Activated T-cell treated with anti-CD3 and anti-CD28 coated beads, Interleukin-2, amount 50 U/mL, for 4 hours (primary cell): Measurements from ENCODE around the gene CEP44. TPM values are rescaled to one million over a fixed set of nuclear protein-coding genes. Genes with fewer than 3 reads are reported as not detected.
"Not testable (repeated sequence)": the region's sequence is repeated elsewhere in the genome, so short reads cannot be mapped to it uniquely, and the experiment has no call there.

ENCODE experiments used
- ATAC-seq, 2 donors: fragments of 200-7000 bp; cut with Tn5 transposase; one replicate each; pipeline ENCODE4 v1.10.0; 2021
- DNase-seq: peaks from one replicate; pipeline ENCODE4 v3.0.0-alpha.2; 2020
- H3K27me3 Mint-ChIP-seq: one replicate; pipeline ENCODE4 v1.8.0; 2021; ENCODE audit warnings: low read depth, mixed read lengths
- H3K36me3 Mint-ChIP-seq: one replicate; pipeline ENCODE4 v1.8.0; 2022; ENCODE audit warnings: mixed read lengths; ENCODE audit not compliant: insufficient read depth
- H3K4me1 Mint-ChIP-seq: one replicate; pipeline ENCODE4 v1.8.0; 2021; ENCODE audit warnings: low read depth, mixed read lengths
- H3K4me3 Mint-ChIP-seq: one replicate; pipeline ENCODE4 v1.8.0; 2021; ENCODE audit warnings: mild to moderate bottlenecking, moderate library complexity, mixed read lengths
- H3K9me3 Mint-ChIP-seq: one replicate; pipeline ENCODE4 v1.8.0; 2021; ENCODE audit warnings: mixed read lengths
- total RNA-seq, 3 donors: library from RNA; stranded (reverse); gene quantifications; one replicate each; pipeline ENCODE4 v1.2.1, GENCODE V29; 2021

CEP44 gene
- total RNA-seq, 3 donors from 2014 or later, result 9.4 to 11.3 (median 10.1) TPM

GRCh38 chr4:174369985-174370384, 86.3 kb downstream of the CEP44 start:
- no peaks in the 10 kb centered on the region for H3K36me3 Mint-ChIP-seq
- H3K9me3 Mint-ChIP-seq, result no peaks in the 10 kb centered on the region
- ATAC-seq (no peak), DNase-seq (no peak)
- H3K27me3 Mint-ChIP-seq, result no peaks in the 10 kb centered on the region
- no peak overlapping the region for H3K4me3 Mint-ChIP-seq
- H3K4me1 Mint-ChIP-seq, result no peaks in the 10 kb centered on the region

DNA sequence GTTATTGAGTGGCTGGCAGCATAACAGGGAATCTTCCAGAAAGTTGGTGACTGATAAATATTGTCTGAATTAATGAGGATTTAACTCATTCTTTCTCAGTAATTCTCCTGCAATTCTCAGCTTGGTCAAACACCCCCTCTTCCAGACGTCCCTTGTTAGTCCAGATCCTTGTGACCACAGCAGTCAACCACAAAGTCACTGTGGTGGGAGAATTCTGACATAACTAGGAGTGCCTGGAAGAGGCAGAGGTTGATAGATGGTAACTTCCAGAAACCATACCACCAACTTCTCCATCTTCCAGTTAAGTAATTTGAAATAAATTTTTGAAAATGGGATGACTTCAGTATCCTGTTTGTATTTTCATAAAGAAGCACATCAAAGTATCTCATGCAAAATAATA, 90.1 kb downstream of the CEP44 start:
- no peaks in the 10 kb centered on the region for H3K36me3 Mint-ChIP-seq
- H3K4me3 Mint-ChIP-seq, result no peak overlapping the region
- no peaks in the 10 kb centered on the region for H3K27me3 Mint-ChIP-seq
- H3K4me1 Mint-ChIP-seq, result no peaks in the 10 kb centered on the region
- no peak for ATAC-seq
- H3K9me3 Mint-ChIP-seq, result no peaks in the 10 kb centered on the region
- DNase-seq, result no peak

DNA sequence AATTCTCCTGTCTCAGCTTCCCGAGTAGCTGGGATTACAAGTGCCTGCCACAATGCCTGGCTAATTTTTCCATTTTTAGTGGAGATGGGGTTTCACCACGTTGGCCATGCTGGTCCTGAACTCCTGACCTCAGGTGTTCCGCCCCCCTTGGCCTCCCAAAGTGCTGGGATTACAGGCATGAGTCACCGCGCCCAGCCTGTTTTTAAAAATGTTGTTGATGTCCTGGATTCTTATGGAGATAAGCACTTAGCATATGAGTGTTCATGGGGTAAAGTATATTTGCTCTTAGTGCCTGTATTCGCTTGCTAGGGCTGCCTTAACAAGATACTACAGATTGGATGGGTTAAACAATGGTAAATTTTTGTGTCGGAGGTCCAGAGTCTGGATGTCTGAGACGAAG, 91.7 kb downstream of the CEP44 start:
- DNase-seq (no peak), ATAC-seq (no peak)
- Mint-ChIP-seq H3K4me3 (no peak overlapping the region), H3K27me3 (no peaks in the 10 kb centered on the region), H3K9me3 (no peaks in the 10 kb centered on the region), H3K36me3 (no peaks in the 10 kb centered on the region), H3K4me1 (no peaks in the 10 kb centered on the region)

DNA sequence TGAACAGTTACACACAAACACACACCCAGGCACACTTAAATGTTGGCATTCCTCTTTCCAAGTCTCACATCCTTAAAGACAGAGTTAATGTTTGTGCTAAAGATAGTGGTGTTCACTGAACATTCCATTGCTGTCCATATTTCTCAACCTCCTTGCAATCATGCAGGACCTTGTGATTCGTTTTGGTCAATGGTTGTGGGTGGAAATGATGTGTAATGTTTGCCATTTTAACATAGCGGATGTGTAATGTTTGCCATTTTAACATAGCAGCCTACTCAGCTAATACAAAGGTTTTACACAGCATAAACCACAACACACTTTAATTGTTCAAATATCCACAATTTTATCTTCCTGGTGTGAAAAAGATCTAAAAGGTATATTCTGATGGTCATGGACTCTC, 93.9 kb downstream of the CEP44 start:
- no peaks in the 10 kb centered on the region for H3K4me1 Mint-ChIP-seq
- peaks cover 5% of the 10 kb centered on the region for H3K27me3 Mint-ChIP-seq
- no peaks in the 10 kb centered on the region for H3K9me3 Mint-ChIP-seq
- no peak overlapping the region for H3K4me3 Mint-ChIP-seq
- ATAC-seq, result no peak
- no peak for DNase-seq
- no peaks in the 10 kb centered on the region for H3K36me3 Mint-ChIP-seq

DNA sequence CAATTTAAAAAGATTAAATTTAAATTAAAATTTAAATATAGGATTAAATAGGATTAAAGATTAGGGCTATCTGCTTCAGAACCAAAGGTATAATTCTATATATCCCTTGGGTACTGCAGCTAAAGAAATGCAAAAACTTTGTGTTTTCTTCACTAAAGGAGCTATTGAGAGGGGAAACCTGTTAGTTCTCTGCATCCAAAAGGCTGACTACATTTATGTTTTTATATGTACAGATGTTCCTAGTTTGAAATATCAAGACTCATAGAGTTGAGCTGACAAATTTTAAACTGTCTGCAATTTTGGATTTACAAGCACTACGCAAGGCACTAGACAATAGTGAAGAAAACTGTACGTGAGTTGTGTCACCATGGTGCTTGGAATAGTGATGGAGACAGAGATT, 95.2 kb downstream of the CEP44 start:
- Mint-ChIP-seq H3K36me3 (no peaks in the 10 kb centered on the region), H3K4me3 (no peak overlapping the region), H3K9me3 (no peaks in the 10 kb centered on the region), H3K27me3 (peaks cover 5% of the 10 kb centered on the region), H3K4me1 (no peaks in the 10 kb centered on the region)
- no peak for DNase-seq
- ATAC-seq, result no peak

GRCh38 chr4:174380206-174380605, 96.5 kb downstream of the CEP44 start:
- not testable (repeated sequence) for H3K4me1 Mint-ChIP-seq, H3K9me3 Mint-ChIP-seq, H3K4me3 Mint-ChIP-seq, H3K27me3 Mint-ChIP-seq, ATAC-seq, DNase-seq, H3K36me3 Mint-ChIP-seq

- DNase-seq (no peak), ATAC-seq (no peak)
- H3K9me3 Mint-ChIP-seq, result no peaks in the 10 kb centered on the region
These were observed 97.2 kb downstream of the CEP44 start for GRCh38 chr4:174380699-174381439.

DNA sequence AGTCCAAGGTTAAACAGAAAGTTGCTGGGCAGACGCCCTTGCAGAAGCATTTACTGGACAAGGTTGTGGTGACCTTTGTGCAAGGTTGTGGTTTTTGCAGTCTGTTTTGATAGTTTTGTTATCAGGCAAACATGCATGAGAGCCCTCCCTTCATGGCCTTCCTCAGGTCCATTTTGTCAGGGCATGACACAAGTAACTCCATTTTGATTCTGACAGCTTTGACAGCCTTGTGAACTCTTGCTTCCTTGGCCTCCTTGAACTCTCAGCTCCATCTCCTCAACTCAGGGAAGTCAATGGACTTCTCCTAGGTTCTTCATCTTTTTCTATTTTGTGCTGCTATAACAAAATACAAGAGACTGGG, 97.7 kb downstream of the CEP44 start:
- ATAC-seq, result no peak
- Mint-ChIP-seq H3K9me3 (no peaks in the 10 kb centered on the region), H3K4me1 (no peaks in the 10 kb centered on the region), H3K4me3 (no peak overlapping the region), H3K36me3 (no peaks in the 10 kb centered on the region), H3K27me3 (peaks cover 5% of the 10 kb centered on the region)
- DNase-seq, result no peak

More at GRCh38 chr4:174380699-174381439, 97.2 kb downstream of the CEP44 start:
- Mint-ChIP-seq H3K4me3 (no peak overlapping the region), H3K4me1 (no peaks in the 10 kb centered on the region), H3K27me3 (peaks cover 5% of the 10 kb centered on the region), H3K36me3 (no peaks in the 10 kb centered on the region)

Other genes with a start within 250 kb of the CEP44 start
- gene FBXO8, start 244 bp upstream of the CEP44 start, total RNA-seq, result 10 to 100 TPM; 13.5 to 15.9 (median 14.4) TPM
- gene HPGD, start 238.6 kb downstream of the CEP44 start, total RNA-seq, result 1 to 10 TPM in 2 of 3 donors, under 1 TPM in 1; 0.53 to 1.9 (median 1.8) TPM